Measurements from ENCODE around the gene RALGAPA1.

GRCh38 chr14:35565871-35566464 lies 243.1 kb downstream of the RALGAPA1 start:
- TF ChIP-seq POLR2AphosphoS5 (IDR thresholded peaks at IDR 0.05): no peak
- no peak for TF ChIP-seq POLR2A (IDR thresholded peaks at IDR 0.05)
- TF ChIP-seq EP300 (IDR thresholded peaks at IDR 0.05): no peak

All from suprapubic skin (tissue), 4 donors.